AG04450 (cell line): ENCODE results near the gene IDI1. TPM values are rescaled to one million over a fixed set of nuclear protein-coding genes. Genes with fewer than 3 reads are reported as not detected.
A peak's percentile ranks its signal among the peaks of the same experiment; 100 is the strongest.

Experiments used
- CTCF ChIA-PET: fragments of 300-600, 350-600 bp; formaldehyde crosslinking; extraction: SDS; loops from one replicate; lab custom pipeline; 2022; ENCODE audit warnings: antibody characterized with exemption, inconsistent platforms; lab: Charles Lee
- POLR2A ChIA-PET: fragments of 350-600 bp; formaldehyde crosslinking; extraction: SDS; loops from one replicate; lab custom pipeline; 2021; ENCODE audit warnings: antibody characterized with exemption, inconsistent platforms; lab: Yijun Ruan, JAX
- DNase-seq: peaks from one replicate; pipeline ENCODE4 v3.0.0-alpha.2; 2011; ENCODE audit warnings: low read depth, low spot score
- H3K27ac ChIP-seq: one replicate; pipeline ENCODE4 v1.5.1; 2012; ENCODE audit warnings: low read depth, low read length, control low read depth
- H3K27me3 ChIP-seq: one replicate; pipeline ENCODE4 v1.6.0; 2012; ENCODE audit warnings: low read length; ENCODE audit not compliant: control insufficient read depth, insufficient read depth
- H3K4me3 ChIP-seq: 2 replicates; pipeline ENCODE4 v1.5.1; 2011; ENCODE audit warnings: mild to moderate bottlenecking, low read depth, low read length, control low read depth
- H3K9me3 ChIP-seq: 2 replicates; pipeline ENCODE4 v1.5.1; 2012; ENCODE audit warnings: low read length; ENCODE audit not compliant: control insufficient read depth, insufficient read depth
- CTCF ChIP-seq: IDR thresholded peaks from 2 replicates; pipeline ENCODE4 v1.5.1; 2011; ENCODE audit warnings: low read depth, low read length, control low read depth, inconsistent platforms
- polyA plus RNA-seq: library from polyadenylated mRNA; depleted of rRNA; stranded (reverse); fragments of >200 nt; gene quantifications from 2 replicates; pipeline ENCODE4 v1.2.3, GENCODE V29; 2011

Gene IDI1
- polyA plus RNA-seq, 1 experiment = 37.6 TPM

GRCh38 chr10:1049425-1049958, 573 bp upstream of the IDI1 start:
- ChIA-PET CTCF (no interaction called here), POLR2A (interaction anchor here (0.6 to 2.0 kb wide), 7 partner anchors 8 to 752 kb away, joined by 3 to 10 read pairs (median 3); partner anchors contain the start of gene GTPBP4)
- no peaks in the 10 kb centered on the region for H3K27me3 ChIP-seq
- no peak for DNase-seq
- no peak for TF ChIP-seq CTCF
- H3K27ac ChIP-seq = peak overlapping the region; percentile 100
- H3K9me3 ChIP-seq = no peaks in the 10 kb centered on the region
- peak overlapping the region; percentile 91 for H3K4me3 ChIP-seq

GRCh38 chr10:1048349-1048731, 579 bp downstream of the IDI1 start:
- H3K27ac ChIP-seq = peak overlapping the region; percentile 100
- no peaks in the 10 kb centered on the region for H3K9me3 ChIP-seq
- no peak for TF ChIP-seq CTCF
- ChIA-PET POLR2A (interaction anchor here (1.0 to 2.0 kb wide), 3 partner anchors 9 to 20 kb away, joined by 3 to 10 read pairs (median 3); no protein-coding TSS in a partner anchor), CTCF (no interaction called here)
- peak overlapping the region; percentile 91 for H3K4me3 ChIP-seq
- H3K27me3 ChIP-seq = no peaks in the 10 kb centered on the region
- no peak for DNase-seq

GRCh38 chr10:1047937-1048336, 982 bp downstream of the IDI1 start:
- no peak for TF ChIP-seq CTCF
- CTCF ChIA-PET = no interaction called here
- no peaks in the 10 kb centered on the region for H3K9me3 ChIP-seq
- H3K27me3 ChIP-seq = no peaks in the 10 kb centered on the region
- peak overlapping the region; percentile 91 for H3K4me3 ChIP-seq
- peak overlapping the region; percentile 100 for H3K27ac ChIP-seq
- DNase-seq = no peak
- POLR2A ChIA-PET = interaction anchor here (2.0 kb wide), 1 partner anchor 12 kb away, joined by 10 read pairs; no protein-coding TSS in a partner anchor

GRCh38 chr10:1045415-1045814, 3.5 kb downstream of the IDI1 start:
- ChIA-PET CTCF (no interaction called here), POLR2A (no interaction called here)
- no peak overlapping the region for H3K4me3 ChIP-seq
- no peaks in the 10 kb centered on the region for H3K27me3 ChIP-seq
- no peak for TF ChIP-seq CTCF
- DNase-seq = no peak
- no peak overlapping the region for H3K27ac ChIP-seq
- H3K9me3 ChIP-seq = no peaks in the 10 kb centered on the region

- CTCF ChIA-PET = no interaction called here
- no peak for DNase-seq
- Histone ChIP-seq H3K27me3 (no peaks in the 10 kb centered on the region), H3K27ac (no peak overlapping the region), H3K9me3 (no peaks in the 10 kb centered on the region), H3K4me3 (no peak overlapping the region)
- POLR2A ChIA-PET = no interaction called here
- no peak for TF ChIP-seq CTCF
These were observed 4.0 kb downstream of the IDI1 start for GRCh38 chr10:1044964-1045363.
